AML-193 (cell line): Measurements from ENCODE around the gene ODF2L.
"Not testable (repeated sequence)": the region's sequence is repeated elsewhere in the genome, so short reads cannot be mapped to it uniquely, and the experiment has no call there.

Experiments used
- DNase-seq, 2 experiments: peaks; one replicate each; lab custom pipeline; 2025; lab: John Stamatoyannopoulos, UW

Gene ODF2L

DNA sequence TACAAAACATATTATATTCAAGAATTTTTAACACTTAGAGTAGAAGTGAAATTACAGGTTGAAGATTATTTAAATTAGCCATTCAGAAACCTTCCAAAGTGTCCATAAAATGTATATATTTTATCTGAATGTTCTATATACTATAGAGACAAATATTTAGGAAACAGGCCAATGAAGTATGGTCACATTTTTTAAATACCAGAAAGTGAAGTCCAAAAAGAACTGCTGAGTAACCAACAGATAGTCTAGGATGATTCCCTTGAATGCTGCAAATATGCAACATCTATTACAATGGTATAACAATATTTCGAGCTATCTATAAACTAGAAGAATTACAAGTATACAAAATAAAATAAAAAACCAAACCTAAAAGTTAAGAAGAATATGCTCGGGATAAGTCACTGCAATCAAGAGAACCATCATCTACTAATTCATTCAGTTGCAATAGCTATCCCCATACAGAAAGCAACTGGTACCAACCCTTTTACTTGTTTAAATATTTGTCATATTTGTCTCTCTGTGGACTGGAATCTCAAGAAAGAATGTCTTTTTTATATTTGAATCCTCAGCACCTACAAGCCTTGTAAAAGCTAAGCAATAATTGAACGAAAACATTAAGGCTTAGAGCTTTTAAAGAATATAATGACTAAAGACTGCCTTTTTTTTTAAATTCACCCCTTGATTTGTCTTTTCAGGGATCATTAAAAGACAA is 8.1 kb downstream of the ODF2L start:
- no peak for DNase-seq

DNA sequence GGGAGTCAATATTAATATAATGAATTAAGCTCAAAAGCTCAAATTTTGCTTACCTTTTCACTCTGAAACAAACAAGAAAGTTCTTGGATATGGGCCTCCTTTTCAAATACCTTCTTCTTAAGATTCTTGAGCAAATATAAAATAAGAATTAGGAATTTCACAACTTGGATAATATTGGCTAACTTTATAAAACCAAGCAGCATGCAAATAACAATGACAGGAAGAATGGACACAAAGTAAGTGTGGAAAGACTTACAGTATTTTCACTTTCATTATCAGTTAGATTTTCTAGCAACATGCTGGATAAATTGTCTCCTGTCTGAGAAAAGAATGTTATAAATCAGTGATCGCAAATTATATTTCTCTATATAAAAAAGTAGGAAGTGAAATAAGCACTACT is 13.2 kb downstream of the ODF2L start:
- DNase-seq = peak; percentile 13 to 28

DNA sequence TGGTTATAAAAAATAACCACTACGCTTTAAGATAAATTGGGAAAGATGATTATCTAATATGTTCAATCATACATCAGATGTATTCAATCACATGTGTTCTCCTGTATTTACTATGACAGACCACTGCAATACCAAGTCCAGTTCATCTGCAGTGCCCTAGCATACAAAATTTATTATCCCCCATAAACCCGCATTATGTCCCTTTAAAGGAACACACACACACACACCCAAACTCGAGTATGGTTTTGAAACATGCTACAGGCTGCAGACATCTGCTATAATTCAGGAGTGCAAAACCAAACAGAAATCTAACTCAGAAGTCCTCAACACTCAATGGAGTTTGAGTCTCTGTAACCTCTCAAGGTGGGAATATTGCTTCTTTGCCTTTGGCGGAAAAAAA is 14.9 kb downstream of the ODF2L start:
- no peak for DNase-seq

DNA sequence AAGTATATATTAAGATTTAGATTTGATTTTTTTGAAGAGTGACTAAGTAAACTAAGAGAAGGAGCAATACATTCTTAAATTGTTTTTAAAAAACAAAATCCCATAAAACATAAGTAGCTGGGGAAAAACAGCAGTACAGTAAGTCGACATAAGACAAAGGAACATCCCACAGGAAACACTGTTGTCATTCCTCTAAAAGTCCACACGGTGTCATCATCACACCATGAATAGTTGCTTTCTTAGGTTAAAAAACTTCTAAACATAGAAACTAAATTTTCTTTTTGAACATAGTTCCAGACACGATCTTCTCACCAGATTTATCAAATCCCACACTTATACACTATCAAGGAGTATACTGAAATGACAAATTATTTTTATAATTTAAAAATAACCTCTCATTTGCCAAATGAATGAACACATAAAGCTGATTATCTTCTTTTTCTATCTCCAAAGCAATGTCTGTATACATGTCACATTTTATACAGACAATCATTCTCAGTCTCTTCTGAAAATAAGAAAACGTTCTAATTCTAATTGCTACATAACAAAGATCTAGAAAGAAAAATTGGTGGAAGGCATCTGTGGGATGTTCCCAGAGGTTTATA is 15.8 kb downstream of the ODF2L start:
- DNase-seq = peak; percentile 70 to 72

DNA sequence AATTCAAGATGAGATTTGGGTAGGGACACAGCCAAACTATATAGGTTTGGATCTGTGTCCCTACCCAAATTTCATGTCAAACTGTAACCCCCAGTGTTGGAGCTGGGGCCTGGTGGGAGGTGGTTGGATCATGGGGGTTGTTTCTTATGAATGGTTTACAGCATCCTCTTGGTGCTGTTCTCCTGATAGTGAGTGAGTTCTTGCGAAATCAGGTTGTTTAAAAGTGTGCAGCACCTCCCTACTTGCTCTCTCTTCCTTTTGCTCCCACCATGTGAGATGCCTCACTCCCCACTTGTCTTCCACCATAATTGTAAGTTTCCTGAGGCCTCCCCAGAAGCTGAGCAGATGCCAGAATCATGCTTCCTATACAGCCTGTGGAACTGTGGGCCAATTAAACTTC is 17.3 kb downstream of the ODF2L start:
- no peak for DNase-seq

DNA sequence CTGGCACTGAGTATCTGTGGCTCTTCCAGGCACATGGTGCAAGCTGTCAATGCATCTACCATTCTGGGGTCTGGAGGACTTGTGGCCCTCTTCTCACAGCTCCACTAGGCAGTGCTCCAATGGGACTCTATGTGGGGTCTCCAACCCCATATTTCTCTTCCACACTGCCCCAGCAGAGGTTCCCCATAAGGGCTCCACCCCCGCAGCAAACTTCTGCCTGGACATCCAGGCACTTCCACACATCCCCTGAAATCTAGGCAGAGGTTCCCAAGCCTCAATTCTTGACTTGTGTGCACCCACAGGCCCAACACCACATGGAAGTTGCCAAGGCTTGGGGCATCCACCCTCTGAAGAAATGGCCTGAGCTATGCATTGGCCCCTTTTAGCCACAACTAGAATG is 18.8 kb downstream of the ODF2L start:
- no peak for DNase-seq

DNA sequence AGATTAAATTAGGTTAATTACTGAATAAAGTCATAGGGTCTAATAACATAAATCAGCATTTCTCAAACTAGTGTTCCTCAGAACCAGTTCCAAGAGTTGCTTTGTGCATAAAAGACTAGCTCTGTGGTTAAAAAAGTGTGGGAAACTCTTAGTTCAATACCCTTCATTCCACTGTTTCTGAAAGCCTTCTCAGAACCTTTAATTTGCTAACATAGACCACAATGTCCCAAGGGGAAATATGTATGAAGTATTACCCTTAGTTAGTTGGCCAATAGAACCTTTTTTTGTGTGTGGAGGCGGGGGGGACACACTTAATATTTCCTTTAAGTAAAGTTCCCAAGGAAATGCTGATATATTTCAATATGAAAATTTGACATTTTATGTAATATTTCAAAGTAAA is 20.4 kb downstream of the ODF2L start:
- no peak for DNase-seq

DNA sequence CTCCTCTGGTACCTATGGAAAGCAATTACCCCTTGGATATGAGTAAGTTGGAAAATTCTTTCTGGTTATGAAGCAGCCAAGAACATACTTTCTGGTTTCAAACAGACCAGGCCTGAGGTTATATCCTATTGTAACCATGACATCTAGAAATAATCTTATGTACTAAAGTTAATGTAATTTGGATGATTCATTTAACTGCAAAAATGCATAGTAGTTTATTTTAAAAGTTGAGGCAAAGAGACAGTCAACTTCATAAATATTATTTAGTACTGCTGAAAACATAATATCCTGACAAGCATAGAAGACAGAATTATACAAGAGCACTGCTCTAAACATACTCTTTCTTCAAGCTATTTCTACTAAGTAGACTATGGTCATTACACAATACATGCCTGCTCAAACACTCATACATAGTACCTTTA is 25.5 kb downstream of the ODF2L start:
- DNase-seq = no peak

DNA sequence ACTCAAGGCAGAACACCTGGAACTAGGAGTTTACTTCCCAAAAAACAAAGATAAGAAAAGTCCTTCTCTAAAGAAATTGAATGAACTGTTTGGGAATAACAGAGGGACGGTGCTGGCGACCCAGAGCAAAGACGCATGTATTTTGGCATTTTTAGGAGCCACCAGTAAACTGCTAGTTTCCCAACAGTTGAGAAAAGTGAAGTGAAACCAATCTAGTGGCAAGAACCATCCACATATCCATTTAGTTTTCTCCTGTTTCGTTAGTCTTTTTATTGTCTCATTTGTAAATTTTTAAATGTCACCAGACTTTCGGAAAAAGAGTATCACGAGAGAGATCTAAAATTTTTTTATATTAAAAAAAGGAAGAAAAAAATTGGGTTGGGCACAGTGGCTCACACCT is 30.2 kb downstream of the ODF2L start:
- DNase-seq = no peak

DNA sequence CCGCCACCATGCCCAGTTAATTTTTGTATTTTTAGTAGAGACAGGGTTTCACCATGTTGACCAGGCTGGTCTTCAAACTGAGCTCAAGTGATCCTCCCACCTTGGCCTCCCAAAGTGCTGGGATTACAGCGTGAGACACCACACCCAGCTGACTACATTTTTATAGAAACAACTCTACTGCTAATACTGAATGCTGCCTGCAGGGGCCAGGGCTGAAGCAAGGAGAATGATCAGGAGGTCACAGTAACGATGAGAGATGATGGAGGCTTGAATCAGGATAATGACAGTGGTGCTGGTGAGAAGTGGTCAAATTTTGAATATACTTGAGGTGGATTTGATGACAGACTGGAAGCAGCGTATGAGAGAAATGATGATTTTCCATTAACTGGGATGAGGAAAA is 33.3 kb downstream of the ODF2L start:
- no peak for DNase-seq

DNA sequence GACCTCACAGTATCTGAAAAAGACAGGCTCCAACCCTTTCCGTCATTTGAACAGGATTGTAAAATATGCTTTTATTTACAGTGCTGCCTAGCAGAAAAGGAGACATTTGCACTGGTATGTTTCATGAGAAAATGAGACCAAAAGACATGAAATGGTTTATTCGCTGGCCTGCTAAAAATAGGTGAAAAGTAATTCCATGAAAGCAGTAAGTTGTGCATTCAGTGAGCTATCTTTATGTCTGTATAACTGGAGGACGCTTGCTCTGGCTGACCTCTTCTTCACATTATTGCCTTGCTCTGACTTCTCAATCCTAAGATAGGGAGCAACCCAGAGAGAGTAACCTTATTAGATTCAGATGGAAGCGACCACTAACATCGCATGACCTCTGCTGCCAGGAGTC is 38.3 kb downstream of the ODF2L start:
- no peak for DNase-seq

DNA sequence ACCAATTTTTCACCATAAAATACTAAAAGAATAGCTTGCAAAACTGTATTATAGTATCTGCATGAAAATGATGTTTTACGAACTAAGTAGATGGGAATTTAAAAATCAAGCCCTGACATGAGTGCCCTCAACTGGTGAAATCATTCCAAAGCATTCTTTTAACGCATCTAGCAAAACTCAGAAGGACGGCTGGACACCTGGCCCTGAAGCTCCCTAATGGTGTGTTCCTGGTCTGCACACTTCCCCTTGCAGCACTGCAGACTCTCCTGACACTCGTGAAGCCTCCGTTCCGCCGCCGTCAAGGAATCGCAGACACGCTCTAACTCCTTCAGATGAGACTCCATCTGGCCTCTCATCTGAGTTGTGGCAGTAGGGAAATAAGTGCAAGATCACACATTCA is 39.9 kb downstream of the ODF2L start:
- peak in 1 of 2 experiments; percentile 5 for DNase-seq

DNA sequence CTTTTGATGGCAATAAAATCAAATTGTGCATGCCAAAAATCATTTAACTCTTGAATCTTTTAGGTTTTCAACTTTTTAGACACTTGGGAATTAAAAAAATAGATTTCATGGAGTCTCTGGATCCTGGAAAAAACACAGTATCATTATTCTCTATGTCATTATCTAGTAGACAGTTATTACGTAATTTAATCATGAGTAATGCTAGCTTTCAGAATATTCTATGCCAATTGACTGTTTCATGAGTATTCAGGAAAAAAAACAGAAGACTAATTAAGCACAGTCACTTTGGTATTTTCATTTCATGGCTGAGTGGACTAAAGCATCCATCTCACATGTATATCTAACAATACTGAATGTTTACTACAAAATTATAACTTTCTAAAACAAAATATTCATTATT is 44.0 kb downstream of the ODF2L start:
- DNase-seq = peak in 1 of 2 experiments; percentile 4

DNA sequence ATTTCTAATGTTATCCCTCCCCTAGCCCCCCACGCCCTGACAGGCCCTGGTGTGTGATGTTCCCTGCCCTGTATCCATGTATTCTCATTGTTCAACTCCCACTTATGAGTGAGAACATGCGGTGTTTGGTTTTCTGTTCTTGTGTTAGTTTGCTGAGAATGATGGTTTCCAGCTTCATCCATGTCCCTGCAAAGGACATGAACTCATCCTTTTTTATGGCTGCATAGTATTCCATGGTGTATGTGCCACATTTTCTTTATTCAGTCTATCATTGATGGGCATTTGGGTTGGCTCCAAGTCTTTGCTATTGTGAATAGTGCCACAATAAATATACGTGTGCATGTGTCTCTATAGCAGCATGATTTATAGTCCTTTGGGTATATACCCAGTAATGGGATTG is 45.9 kb downstream of the ODF2L start:
- DNase-seq = not testable (repeated sequence)

DNA sequence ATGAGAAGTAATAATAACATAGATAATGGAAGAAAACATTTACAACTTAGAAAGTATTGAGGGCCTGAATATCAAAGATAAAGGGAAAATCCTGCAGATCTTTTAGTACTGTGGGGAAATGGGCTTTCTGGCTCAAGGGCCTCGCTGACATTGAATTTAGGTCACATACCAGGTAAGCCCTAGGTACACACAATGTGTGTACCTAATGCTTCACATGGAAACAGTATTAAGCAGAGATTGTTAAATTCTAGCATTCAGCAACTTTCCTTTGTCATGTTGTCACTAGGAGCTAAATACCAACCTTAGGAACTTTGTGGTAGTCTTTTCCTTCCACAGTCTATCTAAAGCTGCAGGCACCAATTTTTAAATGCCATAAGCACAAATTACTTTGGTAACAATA is 49.7 kb downstream of the ODF2L start:
- no peak for DNase-seq

DNA sequence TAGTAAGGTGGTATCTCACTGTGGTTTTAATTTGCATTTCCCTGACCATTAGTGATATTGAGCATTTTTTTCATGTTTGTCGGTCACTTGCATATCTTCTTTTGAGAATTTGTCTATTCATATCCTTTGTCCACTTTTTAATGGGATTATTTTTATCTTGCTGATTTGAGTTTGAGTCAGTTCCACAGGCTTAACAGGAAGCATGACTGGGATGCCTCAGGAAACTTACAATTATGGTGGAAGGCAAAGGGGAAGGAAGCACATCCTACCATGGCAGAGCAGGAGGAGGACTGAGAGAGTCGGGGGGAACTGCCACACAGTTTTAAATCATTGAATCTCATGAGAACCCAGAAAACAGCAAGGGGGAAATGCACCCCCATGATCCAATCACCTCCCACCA is 51.1 kb downstream of the ODF2L start:
- DNase-seq = no peak

DNA sequence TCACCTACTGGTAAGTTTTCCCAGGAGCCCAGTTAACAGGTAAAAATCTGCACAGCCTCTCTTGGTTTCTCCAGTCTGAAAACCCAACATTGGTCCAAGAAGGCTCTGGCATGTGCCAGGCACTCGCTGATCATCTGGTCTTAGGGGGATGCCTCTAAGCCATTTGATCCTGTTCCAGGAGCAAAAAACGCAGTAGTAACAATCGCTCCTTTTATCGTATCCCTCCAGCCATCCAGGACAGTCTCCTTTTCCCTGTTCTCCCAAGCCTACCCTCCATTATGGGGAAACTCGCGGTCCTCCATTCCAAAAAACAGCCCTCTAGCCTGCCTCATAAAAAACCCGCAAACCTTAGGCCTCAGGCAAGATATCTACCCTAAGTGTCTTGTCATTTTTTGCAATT is 56.2 kb downstream of the ODF2L start:
- no peak for DNase-seq

DNA sequence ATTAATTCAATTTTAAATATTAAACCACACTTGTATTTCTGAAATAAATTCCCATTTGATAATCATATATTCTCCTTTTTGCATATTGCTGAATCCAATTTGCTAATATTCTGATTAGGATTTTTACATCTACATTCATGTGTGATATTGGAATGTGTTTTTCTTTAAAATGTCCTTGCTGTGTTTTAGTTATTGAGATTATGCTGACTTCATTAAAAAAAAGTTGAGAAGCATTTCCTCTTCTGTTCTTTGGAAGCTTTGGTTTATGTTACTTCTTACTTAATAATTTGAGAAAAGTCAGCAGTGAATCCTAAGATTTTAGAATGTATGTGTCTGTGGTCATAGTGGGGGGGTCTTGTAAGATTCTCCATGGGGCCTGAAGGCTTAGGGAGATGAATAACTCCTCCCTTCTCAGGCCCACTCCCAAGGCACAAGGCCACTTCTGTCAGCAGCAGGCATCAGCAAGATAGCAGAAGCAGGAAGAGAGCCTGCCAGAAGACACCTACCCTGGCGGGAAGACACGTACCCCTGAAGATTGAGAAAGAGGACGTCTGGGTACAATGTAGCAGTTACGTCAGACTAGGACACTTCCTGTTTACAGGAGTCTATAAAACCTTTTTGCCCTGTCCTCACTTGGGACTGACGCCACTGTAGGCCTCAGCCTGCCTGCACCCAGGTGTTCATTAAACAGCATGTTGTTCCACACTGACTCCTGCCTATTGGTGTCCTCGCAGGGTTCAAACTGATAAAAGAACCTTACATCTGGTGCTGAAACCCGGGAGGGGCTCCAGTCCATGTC is 56.9 kb downstream of the ODF2L start:
- DNase-seq = peak; percentile 59 to 68

DNA sequence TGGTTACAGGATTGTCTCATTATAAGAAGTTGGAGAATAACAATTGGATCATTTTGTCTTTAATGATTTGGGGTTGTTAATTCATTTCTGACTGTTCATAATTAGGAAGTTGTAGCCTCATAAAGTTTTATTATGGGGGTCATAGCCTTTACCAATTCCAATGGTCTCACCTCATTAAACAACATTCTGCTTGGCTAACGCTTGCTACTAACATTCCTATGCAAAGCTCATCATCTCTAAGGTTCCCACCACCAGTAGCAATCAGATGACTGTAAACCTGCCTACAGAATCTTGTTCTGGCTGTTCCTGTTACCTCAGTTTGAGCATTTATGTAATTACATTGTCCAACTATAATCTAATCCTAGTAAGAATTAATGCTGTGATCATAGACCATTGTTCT is 60.2 kb downstream of the ODF2L start:
- DNase-seq = no peak

DNA sequence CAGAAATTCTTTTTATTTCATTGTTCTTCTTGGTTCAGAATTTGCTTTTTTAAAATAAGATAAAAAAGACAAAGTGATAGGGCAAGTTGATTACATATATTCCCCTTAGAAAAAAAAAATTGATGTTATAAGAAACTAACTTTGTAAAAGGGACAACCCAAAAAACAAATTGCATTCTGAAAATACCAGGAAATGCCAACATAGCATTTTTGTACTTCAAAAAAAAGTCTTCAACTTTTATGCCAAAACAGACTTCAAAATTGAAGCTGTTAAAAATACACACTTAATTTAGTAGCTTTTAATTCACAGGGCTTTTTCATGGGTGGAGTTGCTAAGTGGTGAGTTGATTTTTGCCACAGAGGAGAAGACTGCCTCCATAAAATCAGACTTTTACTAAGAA is 70.9 kb downstream of the ODF2L start:
- no peak for DNase-seq

DNA sequence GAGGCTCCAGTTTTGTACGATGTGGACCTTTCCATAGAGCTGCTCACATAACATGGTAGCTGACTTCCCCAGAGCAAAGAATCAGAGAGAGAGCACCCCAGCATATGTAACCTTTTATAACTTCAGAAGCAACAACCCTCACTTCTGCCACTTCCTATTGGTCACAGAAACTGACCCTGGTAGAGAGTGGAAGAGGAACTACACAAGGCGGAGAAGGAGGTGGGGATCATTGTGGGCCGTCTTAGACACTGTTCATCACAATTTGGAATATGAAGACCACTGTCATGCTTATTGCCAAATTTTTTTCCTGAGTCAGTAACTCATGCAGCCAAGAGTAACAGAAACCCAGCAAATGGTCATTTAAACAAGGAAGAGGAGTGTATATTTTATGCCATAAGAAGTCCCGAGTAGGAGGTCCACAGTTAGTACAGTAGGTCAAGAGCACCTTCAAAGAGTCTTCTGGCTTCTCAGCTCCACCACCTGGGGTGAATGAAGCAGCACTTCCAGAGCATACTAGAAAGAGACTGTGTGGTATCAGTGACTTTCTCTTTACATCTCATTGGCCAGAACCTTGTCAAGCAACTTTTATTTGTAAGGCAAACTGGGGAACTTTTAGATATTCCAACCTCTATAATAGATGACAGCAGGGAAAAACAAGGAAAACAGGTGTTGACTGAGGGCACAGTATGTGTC is 71.8 kb downstream of the ODF2L start:
- no peak for DNase-seq

DNA sequence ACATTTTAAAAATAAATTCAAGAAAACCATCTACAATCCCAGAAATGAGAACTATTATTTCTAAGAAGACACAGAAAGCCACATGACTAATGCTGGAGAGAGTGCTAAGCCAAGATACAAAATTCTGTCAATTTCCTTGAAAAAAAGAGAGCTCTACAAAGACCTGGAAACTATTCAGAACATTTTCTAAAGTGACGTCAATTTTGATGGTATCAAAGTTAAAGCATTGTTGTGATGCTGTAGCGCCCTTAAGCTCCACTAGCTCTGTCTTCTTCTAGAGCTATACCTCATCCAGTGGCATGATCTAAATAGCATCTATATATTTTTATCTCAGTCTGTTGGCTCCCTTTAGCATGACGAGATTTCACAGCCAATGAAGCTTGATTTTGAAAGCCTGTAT is 73.9 kb downstream of the ODF2L start:
- DNase-seq = no peak

DNA sequence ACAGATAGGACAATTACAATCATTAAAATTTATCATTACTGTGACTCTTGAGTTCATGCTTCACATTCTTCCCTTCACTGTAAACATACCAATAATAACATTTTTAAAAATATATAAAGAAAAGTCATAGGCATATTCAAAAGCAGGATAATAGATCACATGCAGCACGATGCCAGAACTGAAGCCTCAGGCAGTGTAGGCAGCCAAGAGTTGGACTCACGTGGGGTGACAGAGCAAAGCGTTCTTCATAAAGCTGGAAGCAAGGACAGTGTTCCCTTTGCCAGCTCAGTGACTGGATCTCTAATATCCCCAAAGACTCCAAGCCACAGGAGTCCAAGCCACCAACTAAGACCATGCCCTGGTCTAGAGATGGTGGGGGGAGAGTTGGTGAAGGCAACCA is 77.7 kb downstream of the ODF2L start:
- no peak for DNase-seq
